Fibroblast of skin of scalp (primary cell): ENCODE measurements around the gene NFKBIB.

ENCODE experiments used
- DNase-seq: peaks from one replicate; pipeline ENCODE4 v3.0.0-alpha.2; 2013

NFKBIB gene

DNA sequence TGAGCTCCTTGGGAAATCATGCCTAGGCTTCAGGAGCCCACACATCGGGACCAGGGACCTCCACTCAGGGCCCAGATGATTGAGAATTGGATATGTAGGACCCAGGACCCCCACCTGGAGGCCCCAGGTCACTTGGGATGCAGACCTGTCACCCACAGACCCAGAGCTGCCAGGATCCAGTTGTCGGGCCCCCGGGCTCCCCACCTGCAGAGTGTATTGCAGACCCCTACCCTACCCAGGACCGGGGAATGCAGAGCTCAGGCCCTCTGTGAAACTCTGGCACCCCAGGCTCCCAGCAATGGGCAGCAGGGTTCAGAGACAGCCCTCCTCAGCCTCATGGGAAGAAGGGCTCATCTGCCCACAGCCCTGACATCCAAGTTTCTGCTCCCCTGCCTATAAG, 5.9 kb downstream of the NFKBIB start:
- no peak for DNase-seq

DNA sequence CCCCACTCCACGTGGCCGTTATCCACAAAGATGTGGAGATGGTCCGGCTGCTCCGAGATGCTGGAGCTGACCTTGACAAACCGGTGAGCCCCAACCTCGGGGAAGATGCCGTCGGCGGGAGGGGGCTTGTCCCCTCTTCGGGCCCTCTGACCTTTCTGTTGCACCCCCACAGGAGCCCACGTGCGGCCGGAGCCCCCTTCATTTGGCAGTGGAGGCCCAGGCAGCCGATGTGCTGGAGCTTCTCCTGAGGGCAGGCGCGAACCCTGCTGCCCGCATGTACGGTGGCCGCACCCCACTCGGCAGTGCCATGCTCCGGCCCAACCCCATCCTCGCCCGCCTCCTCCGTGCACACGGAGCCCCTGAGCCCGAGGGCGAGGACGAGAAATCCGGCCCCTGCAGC, 7.5 kb downstream of the NFKBIB start:
- DNase-seq = no peak

DNA sequence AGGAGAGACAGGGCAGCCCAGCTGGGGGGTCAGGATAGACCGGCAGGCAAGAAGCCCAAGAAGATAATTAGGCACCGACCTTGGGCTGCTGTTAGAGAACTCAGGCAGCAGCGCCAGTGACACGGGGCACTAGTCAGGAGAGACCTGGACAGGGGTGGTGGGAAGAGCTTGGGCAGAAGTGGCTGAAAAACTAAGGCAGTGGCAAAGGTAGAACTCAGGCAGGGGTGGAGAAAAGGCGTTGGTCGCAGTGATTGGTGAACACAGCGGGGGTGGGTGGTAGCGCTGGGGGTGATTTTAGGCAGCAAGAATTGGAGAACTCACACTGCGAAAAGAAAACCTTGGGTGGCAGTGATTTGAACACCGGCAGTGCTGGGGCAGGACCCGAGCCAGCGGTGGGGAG, 7.9 kb downstream of the NFKBIB start:
- DNase-seq = no peak

DNA sequence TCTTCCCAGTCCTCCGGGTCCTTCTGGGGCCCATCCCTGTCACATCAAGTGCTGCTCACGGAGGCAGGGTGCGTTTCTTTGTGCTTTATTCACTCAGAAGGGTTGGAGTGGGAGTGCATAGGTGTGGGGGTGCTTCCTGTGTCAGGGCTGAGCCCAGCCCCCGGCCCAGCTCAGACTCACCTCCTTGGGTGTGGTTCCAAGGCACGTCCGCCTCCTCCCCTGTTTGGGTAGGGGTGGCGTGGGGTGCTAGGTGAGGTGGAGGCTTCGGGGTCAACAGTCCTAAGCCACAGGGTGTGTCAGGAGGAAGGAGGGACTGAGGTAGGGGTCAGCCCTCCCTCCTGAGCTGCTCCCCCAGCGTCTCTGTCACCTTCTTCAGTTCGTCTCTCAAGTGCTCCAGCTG, 9.1 kb downstream of the NFKBIB start:
- DNase-seq = no peak

DNA sequence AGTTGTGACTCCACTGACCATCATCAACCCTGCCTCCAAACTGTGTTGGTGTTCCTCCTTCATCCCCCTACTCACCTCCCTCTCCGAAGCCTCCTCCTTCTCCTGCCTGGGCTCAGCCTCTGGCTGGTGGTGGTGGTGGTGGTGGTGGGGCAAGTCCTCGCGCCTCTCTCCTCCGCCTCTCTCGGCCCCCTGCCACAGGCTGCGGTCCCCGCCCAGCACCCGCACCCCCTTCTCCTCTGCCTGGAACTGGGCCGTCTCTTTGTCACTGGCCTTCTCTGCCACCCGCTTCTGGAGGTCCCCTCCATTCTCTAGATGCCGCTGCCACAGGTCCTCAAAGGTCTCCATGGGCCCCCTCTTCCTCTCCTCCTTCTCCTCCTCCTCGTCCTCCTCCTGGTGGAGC, 10.7 kb downstream of the NFKBIB start:
- no peak for DNase-seq

DNA sequence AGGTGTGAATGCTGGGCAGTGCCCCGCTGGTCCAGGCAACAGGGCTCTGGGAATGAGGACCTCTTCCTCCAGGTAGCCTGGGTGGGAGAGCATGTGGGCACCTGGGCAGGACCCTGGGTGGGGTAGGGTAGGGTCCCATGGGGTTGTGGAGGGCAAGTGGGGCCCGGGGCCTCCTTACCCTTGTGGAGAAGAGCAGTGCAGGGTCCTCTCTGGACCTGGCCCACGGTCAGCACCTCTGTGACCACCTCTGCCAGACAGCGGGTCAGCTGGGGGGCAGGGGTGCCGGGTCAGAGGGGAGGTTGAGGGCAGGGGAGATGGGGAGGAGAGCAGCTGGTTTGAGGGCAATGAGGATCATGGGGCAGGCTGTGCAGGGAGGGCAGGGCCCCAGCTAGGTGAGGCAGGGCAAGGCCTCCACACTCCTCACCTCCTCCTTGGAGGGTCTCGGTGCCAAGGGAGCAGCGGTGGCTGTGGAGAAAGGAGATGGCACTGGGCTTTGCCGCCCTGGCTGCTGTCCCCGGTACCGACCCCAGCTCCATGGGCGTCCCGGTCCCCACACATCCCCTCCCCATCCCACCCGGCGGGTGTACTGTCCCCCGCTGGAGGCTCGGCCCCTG, 11.7 kb downstream of the NFKBIB start:
- DNase-seq = no peak

DNA sequence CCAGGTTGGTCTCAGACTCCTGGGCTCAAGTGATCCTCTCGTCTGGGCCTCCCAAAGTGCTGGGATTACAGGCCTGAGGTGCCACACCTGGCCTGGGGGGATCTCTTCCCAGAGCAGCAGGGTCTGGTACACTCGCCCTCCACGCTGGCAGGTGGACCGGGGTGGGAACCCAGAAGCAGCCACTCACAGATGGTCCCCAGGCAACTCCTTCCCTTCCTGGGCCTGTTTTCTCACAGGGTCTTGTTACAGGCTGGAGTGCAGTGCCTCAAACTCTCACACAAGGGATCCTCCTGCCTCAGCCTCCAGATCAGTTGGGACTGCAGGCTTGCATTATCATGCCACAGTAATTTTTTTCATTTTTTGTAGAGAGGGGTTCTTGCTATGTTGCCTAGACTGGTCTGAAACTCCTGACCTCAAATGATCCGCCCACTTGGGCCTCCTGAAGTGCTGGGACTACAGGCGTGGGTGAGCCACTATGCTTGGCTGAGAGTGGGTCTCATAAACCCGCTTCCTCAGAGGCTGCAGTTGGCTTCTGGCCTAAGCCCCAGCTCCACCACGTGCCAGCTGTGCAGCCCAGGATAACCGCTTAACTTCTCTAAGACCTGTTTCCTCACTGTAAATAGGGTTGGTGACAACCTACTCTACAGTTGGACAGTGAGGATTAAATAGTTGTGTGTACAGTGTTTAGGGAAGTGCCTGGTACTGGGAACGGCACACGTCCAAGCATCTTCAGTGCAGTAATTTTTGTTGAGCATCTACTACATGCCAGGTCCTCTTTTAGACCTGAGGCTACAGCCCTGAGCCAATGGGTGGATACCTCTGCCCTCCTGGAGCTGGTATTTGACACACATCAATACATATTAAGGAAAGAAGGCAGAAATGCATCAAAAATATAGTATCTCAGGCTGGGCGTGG, 13.1 kb downstream of the NFKBIB start:
- DNase-seq = no peak

DNA sequence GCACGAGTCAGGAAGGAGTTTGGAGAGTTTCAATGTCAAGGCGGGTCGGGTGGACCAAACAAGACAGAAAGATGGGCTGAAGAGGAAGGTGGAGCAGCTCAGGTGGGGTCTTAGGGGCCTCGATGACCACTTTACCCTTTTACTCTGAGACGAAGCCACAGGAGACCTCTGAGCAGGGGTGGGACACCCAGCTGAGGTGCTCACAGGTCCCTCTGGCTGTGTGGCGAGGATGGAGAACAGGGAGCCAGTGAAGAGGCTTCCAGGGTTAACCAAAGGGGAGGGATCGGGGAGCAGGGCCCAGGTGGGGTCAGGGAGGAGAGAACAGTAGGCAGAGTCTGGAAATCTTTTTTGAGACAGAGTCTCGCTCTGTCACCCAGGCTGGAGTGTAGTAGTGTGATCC, 14.2 kb downstream of the NFKBIB start:
- no peak for DNase-seq

DNA sequence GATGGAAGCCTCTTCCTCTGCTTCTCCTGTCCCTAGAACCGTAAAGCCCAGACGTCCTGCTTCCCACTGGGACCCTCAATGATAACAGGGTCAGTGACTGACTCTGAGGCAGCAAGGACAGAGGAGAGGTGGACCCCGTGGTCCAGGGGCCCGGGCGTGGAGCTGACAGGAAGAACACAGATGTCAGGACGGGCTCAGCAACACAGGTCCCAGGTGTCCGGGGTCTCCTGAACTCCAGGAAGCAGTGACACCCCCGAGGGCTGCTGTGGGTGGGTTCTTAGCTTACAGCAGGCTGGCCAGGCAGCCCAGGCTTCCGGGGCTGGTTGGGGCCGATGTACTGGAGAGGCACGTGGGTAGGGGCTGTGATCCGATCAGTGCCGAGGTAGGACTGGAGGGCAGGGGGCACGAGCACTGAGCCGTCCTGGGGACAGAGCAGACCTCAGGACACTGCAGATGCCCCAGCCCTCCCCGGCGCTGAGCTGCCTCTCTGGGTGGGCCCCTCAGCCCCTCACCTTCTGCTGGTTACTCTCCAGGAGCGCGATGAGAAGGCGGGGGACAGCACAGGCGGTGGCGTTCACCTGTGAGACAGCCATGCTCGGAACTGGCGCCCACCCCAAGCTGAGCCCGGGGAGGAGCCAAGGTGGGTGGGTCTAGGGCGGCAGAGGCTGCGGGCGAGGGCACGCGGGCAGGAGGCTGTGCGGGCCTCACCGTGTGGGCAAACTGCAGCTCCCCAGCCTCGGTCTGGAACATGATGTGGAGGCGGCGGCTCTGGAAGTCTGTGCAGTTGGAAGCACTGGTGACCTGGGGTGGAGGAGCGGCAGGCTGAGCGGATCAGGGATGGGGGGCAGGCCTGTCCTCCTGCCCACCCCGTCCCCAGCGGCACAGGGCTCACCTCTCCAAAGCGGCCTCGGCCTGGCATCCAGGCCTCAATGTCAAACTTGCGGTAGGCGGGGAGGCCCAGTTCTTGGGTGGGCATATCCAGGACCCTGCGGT, 15.9 kb downstream of the NFKBIB start:
- no peak for DNase-seq

DNA sequence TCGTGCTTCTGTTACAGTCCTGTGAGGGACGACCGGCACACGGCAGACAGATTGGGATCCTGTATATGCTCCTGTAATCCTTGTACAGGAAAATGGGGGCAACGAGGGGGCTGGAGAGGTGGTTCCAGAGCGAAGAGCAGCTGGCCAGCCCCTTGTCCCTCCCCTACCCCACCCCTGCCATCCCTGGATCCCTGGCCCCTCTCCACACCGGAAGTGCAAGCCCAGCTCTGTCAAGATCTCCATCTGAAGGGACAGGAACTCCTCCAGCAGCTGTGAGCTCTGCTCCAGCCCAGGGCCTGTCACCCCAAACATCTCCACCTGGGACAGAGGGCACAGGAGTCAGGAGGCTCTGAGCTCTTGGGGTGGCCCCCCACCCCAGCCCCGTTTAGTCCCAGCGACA, 17.7 kb downstream of the NFKBIB start:
- no peak for DNase-seq

DNA sequence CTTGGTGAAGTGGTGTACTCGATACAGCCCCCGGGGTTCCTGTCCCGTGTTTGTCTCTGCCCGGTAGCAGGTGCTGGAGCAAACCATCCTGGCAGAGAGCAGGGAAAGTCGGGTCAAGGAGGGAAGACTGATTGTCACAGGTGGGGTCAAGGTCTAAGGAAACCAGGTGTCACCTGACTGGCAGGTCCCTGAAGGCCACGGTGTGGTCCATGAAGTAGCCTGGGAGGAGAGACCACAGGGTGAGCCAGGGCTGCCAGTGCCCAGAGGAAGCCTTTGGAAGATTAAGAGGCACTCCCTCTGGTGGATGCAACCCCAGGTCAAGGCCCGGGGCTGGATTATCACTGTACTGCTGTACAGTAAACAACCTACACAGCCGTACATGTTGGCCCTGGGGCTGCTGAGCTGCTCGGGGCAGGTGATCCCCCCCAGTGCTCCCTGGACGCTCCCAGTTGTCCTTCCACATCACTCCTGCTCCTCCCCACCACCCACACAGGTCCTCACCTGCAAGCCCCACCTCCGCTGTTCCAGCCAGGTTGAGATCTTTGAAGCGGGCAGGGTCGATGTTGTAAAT, 18.2 kb downstream of the NFKBIB start:
- no peak for DNase-seq

DNA sequence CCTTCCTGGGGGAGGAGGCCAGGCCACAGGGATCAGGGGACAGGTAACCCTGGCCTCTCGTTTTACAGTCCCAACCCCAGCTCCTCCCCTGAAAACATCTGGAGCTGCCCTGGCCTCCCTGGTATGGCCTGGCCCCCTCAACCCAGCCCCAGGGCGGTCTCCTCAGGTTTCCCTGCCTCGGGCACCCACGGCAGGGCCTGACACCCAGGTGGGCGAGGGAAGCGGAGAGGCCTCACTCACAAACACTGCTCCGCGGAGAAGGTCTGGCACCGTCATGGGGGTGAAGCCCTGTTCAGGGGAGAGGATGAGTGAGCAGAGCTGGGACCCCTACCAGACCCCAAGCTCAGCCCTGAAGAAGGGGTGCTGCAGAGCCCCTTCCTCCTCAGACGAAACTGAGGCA, 18.8 kb downstream of the NFKBIB start:
- no peak for DNase-seq

DNA sequence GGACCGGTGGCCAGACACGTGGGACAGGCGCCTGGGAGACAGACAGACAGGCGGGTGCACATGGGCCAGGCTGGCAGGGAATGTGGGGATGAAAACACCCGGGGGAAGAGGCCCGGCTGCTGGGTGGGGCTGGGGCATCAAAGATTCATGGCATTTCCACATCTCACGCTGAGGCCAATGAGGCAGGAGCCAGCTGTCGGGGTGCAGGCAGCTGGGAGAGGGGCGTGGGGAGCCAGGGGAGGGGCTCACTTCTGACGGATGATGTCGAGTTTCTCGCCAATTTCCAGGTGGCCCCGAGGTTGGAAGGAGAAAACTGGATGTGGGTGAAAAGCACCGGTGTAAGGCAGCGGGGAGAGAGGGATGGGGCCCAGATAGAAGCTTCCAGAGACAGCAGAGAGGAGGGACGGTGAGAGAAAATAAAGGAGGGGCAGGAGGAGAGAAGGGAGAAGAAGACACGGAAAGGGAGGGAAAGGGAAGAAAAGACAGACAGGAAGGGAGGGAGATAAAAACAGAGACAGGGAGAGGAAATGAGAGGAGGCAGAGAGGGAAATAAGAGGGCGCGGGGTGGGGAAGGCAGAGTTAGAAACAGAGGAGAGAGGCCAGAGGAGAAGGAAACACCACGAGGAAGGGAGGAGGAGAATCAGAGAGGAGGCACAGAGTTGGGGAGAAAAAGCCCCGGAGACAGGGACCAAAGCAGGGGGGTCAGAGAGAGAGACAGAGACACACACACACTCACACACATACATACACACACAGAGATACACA, 20.2 kb downstream of the NFKBIB start:
- DNase-seq = no peak

DNA sequence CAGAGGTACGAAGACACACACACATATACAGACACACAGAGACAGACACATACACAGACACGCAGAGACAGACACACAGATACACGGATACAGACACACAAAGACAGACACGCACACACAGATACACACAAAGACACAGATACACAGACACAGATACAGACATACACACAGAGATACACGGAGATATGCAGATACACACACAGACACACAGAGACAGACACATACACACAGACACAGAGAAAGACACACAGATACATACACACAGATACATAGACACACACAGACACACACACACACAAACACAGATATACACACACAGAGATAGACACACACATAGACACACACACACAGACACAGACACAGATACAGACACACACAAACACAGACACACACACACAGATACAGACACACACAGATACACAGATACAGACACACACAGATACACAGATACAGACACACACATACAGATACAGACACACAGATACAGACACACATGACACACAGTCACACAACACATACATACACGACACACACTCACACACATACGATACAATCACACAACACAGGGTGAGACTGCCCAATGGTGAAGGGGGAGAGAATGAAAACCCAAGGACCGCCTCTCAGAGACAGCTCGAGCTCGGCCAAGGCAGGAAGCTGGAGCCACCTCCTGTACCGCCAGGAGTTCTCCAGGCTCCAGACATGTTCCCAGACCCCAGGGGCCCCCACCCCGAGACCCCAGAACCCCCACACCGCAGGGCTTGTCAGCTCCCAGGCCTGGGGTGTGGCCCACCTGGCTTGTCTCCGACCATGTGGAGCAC, 21.0 kb downstream of the NFKBIB start:
- no peak for DNase-seq

DNA sequence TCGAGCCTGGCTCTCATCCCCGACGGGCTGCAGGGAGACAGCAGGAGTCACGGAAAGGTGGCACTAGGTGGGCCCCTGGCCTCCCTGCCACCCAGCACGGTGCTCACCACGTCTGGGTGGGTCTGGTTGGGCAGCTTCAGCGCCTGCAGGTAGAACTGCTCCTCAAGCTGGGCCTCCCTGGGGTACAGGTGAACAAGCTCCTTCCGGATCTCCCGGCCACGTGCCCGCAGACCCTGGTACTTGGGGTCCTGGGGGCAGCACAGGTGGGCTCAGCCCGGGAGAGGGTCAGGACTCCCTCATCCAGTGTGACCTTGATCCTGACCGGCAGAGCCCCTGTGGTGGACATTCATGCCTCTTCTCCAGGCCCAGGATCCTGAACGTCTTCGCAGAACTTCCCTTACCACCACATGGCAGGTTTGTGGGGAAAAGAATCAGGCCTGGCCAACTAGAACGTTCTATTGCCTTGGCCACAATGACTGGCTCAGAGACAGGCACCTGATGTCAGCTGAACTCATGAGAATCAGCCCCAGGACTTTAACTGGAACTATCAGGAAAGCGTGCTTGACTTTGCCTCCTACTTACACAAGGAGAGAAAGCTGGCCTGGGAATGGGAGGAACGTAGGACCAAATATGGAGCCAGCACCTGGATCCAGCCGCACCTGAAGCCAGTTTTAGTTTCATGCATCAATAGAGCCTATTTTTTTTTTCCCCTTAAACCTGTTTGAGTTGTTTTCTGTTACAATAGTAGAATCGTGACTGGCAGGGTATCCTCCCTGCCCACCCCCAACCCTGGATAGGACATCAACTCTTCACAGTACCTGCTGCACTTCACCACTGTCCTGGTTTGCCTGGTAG, 21.9 kb downstream of the NFKBIB start:
- no peak for DNase-seq

DNA sequence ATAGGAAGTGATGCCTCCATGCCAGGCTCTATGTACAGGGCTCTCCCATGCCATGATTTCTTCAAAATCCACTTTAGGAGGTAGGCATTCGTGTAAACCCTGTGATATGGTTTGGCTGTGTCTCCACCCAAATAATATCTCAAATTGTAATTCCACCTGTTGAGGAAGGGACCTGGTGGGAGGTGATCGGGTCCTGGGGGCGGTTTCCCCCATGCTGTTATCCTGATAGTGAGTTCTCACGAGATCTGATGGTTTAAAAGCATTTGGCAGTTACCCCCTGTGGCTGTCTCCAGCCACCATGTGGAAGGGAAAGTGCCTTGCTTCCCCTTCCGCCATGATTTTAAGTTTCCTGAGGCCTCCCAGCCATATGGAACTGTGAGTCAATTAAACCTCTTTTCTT, 22.7 kb downstream of the NFKBIB start:
- no peak for DNase-seq

DNA sequence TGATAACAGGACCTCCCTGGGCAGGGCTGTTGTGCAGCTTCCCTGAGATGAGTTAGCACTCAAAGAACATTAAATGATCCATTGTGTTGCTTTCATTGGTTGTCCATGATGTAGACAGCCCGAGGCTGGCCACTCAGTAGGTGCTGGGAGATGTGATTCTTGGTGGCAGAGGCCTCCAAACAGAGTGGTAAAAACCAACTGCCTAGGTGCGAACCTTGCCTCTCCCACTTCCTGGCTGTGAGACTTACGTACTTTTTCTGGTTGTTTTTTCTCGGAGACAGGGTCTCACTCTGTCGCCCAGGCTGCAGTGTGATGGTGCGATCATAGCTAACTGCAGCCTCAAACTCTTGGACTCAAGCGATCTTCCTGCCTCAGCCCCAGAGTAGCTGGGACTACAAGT, 24.6 kb downstream of the NFKBIB start:
- no peak for DNase-seq

DNA sequence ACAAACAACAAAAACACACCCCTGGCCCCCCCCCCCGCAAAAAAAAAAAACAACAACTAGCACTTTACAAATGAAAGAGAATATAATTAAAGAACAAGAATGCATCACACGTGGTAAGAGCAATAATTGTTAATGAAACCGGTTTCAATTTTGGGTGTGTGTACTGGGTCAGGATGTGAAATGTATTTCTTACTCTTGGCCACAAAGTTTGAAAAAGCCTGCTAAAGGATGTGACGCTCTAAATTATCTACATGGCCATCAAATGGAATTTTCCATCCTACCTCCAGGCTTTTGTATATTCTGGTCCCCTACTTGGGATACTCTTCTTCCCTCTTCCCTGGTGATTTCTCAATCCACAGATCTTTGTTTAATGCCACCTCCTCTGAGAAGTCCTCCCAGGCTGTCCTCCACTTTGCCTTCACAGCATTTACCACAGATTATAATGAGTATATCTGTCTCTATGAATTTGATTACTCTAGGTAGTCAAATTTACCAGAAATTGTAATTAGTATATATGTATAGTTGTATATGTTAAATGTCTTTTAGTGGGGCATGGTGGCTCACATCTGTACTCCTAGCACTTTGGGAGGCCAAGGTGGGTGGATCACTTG, 28.7 kb downstream of the NFKBIB start:
- DNase-seq = no peak

DNA sequence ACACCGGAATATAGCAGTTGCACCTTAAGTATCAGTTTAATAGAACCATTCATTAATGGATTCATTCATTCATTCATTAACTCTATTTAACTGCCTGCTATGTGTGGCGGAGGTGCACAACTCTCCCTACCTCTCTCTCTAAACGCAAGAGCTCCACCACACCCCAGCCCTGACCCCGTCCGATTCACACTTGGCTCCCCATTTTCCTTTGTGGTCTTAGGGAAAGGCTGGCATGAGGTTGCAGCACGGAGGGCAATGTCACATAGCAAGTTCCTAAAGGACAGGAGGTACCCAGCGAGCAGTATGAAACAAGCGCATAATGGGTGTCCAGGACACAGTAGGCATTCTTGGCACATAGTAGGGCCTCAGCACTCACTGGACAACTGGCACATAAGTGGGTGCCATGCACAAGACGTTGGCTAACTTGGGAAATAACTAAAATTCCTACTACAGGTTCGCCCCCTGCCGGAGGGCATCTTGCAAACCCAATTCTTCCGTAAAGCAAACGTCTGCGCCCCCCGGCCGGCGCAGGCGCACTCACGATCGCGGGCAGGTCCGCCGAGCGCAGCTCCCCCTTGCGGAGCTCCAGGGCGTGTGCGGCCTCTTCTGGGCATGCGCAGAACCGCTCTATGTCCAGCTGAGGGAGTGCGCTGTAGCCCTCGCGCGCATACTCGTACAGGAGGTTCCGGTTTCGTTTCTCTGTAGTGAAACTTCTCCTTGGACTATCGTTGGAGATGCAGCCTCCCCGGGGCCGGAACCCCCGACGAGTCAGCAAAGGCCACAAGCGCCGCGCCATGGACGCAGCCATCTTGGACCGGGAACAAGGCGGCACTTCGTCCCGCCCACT, 30.4 kb downstream of the NFKBIB start, which contains the start of gene SARS2:
Gene SARS2, minus strand, starts transcription at position 835 of the 847 bp plus-strand sequence. Its CDS starts 27 bp downstream, at position 808.
- DNase-seq = peak; percentile 94
